ENCODE measurements around the gene TEF.

- TF ChIP-seq, protein P1, sequence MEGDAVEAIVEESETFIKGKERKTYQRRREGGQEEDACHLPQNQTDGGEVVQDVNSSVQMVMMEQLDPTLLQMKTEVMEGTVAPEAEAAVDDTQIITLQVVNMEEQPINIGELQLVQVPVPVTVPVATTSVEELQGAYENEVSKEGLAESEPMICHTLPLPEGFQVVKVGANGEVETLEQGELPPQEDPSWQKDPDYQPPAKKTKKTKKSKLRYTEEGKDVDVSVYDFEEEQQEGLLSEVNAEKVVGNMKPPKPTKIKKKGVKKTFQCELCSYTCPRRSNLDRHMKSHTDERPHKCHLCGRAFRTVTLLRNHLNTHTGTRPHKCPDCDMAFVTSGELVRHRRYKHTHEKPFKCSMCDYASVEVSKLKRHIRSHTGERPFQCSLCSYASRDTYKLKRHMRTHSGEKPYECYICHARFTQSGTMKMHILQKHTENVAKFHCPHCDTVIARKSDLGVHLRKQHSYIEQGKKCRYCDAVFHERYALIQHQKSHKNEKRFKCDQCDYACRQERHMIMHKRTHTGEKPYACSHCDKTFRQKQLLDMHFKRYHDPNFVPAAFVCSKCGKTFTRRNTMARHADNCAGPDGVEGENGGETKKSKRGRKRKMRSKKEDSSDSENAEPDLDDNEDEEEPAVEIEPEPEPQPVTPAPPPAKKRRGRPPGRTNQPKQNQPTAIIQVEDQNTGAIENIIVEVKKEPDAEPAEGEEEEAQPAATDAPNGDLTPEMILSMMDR (IDR thresholded peaks at IDR 0.05) = no peak
- TF ChIP-seq EP300 (IDR thresholded peaks at IDR 0.05; ENCODE audit: low read depth) (no peak), POLR2A (IDR thresholded peaks at IDR 0.05) (no peak), POLR2AphosphoS5 (IDR thresholded peaks at IDR 0.05) (no peak)
Observed at GRCh38 chr22:41429232-41429950, 47.6 kb downstream of the TEF start.
